PC-9 (cell line): ENCODE results near the gene ADAMTSL3. TPM values are rescaled to one million over a fixed set of nuclear protein-coding genes. Genes with fewer than 3 reads are reported as not detected.

Experiments
- BruUV-seq: library from RNA; stranded (reverse); fragments of 400-500 nt; replicated peaks from 2 replicates; lab custom pipeline; 2021; lab: Mats Ljungman, UMichigan
- CTCF ChIA-PET: fragments of 300-600 bp; sonication (Branson Sonifier 250); formaldehyde crosslinking; loops from one replicate; lab custom pipeline; 2022; ENCODE audit warnings: antibody characterized with exemption; lab: Charles Lee
- POLR2A ChIA-PET: fragments of 300-600 bp; sonication (Branson Sonifier 250); formaldehyde crosslinking; loops from one replicate; lab custom pipeline; 2022; ENCODE audit warnings: antibody characterized with exemption; ENCODE audit not compliant: unreplicated experiment; lab: Charles Lee
- DNase-seq, 2 experiments: peaks; one replicate each; pipeline versions ENCODE4 v3.0.0 to v3.0.0-alpha.2; 2015 to 2022; ENCODE audit warnings: mixed read lengths in 1 of 2
- H2AFZ ChIP-seq: fragments of 200-600 bp; sonication (generic); 2 replicates; pipeline ENCODE4 v1.8.1; 2017; ENCODE audit warnings: antibody characterized with exemption
- H3F3A ChIP-seq: fragments of 200-600 bp; sonication (generic); 2 replicates; pipeline ENCODE4 v1.8.1; 2017; ENCODE audit warnings: antibody characterized with exemption, mild to moderate bottlenecking, low read depth; ENCODE audit not compliant: insufficient read depth
- H3K27ac ChIP-seq: fragments of 200-600 bp; sonication (generic); 2 replicates; pipeline ENCODE4 v1.6.1; 2016; ENCODE audit warnings: mixed run types
- H3K27me3 ChIP-seq: fragments of 200-600 bp; sonication (generic); 2 replicates; pipeline ENCODE4 v1.6.1; 2016; ENCODE audit warnings: low read depth, mixed run types; ENCODE audit not compliant: insufficient read depth
- H3K36me3 ChIP-seq: fragments of 200-600 bp; sonication (generic); 2 replicates; pipeline ENCODE4 v1.6.1; 2016; ENCODE audit warnings: low read depth, mixed run types
- H3K4me1 ChIP-seq: fragments of 200-600 bp; sonication (generic); replicated peaks from 2 replicates; pipeline ENCODE4 v1.6.1; 2016; ENCODE audit warnings: mixed run types; ENCODE audit not compliant: insufficient read depth
- H3K4me2 ChIP-seq: fragments of 200-600 bp; sonication (generic); 2 replicates; pipeline ENCODE4 v1.6.1; 2017; ENCODE audit warnings: mixed run types
- H3K4me3 ChIP-seq: fragments of 200-600 bp; sonication (generic); 2 replicates; pipeline ENCODE4 v1.6.1; 2016; ENCODE audit warnings: mixed run types
- H3K79me2 ChIP-seq: fragments of 200-600 bp; sonication (generic); 2 replicates; pipeline ENCODE4 v1.6.1; 2017; ENCODE audit warnings: low read depth, mixed run types
- H3K9me2 ChIP-seq: fragments of 200-600 bp; sonication (generic); 2 replicates; pipeline ENCODE4 v1.8.1; 2017; ENCODE audit warnings: mild to moderate bottlenecking; ENCODE audit not compliant: insufficient read depth
- H3K9me3 ChIP-seq: fragments of 200-600 bp; sonication (generic); 2 replicates; pipeline ENCODE4 v1.8.1; 2016; ENCODE audit warnings: low read depth; ENCODE audit not compliant: insufficient read depth
- H4K20me1 ChIP-seq: fragments of 200-600 bp; sonication (generic); 2 replicates; pipeline ENCODE4 v1.8.1; 2017; ENCODE audit not compliant: insufficient read depth
- CTCF ChIP-seq: fragments of 200-600 bp; sonication (generic); conservative IDR thresholded peaks from 2 replicates; pipeline ENCODE4 v1.6.1; 2017; ENCODE audit warnings: mixed run types, antibody characterized with exemption, mild to moderate bottlenecking, moderate library complexity
- EZH2 ChIP-seq: fragments of 200-600 bp; sonication (generic); IDR thresholded peaks from 2 replicates; pipeline ENCODE4 v1.8.0; 2017; ENCODE audit warnings: antibody characterized with exemption, low read depth
- intact Hi-C: fragments of 100-400 bp; cut with micrococcal nuclease; formaldehyde crosslinking; loops from one replicate; pipeline ENCODE4 v1.10.0; 2022; ENCODE audit not compliant: unreplicated experiment
- total RNA-seq: library from RNA; stranded (reverse); gene quantifications from 2 replicates; pipeline ENCODE4 v1.2.3, GENCODE V29; 2021

Gene ADAMTSL3
- total RNA-seq, 1 experiment from 2014 or later = 5.0 TPM

- ChIA-PET CTCF (no interaction called here), POLR2A (interaction anchor here (0.7 kb wide), 1 partner anchor 169 kb away, joined by 6 read pairs; no protein-coding TSS in a partner anchor)
- no TSS peak for BruUV-seq
These were observed 78.3 kb downstream of the ADAMTSL3 start for GRCh38 chr15:83732196-83732595.

GRCh38 chr15:83732770-83733169 is 78.8 kb downstream of the ADAMTSL3 start:
- H3K79me2 ChIP-seq = no peaks in the 10 kb centered on the region
- H4K20me1 ChIP-seq = no peaks in the 10 kb centered on the region
- ChIA-PET CTCF (no interaction called here), POLR2A (interaction anchor here (0.7 kb wide), 2 partner anchors 169 to 352 kb away, joined by 3 to 6 read pairs; no protein-coding TSS in a partner anchor)
- no peak overlapping the region for H3K4me3 ChIP-seq
- peak in 1 of 2 experiments; percentile 38 for DNase-seq
- H3K9me3 ChIP-seq = peaks cover 5% of the 10 kb centered on the region; the same call in 1 of the 2 replicates
- peak overlapping the region; percentile 95 for H3K27ac ChIP-seq
- H3K4me1 ChIP-seq = peaks cover 33% of the 10 kb centered on the region
- BruUV-seq = TSS peak; percentile 98
- H2AFZ ChIP-seq = no peak overlapping the region
- intact Hi-C loops = loop anchor here (1.0 to 10.0 kb wide), 3 partner anchors 35 to 444 kb away; no protein-coding TSS in a partner anchor
- H3K4me2 ChIP-seq = peak overlapping the region; percentile 62
- TF ChIP-seq CTCF (no peak), EZH2 (no peak)
- H3F3A ChIP-seq = peaks cover 28% of the 10 kb centered on the region
- H3K27me3 ChIP-seq = no peaks in the 10 kb centered on the region
- no peaks in the 10 kb centered on the region for H3K9me2 ChIP-seq
- H3K36me3 ChIP-seq = no peaks in the 10 kb centered on the region

More at GRCh38 chr15:83732196-83732595, 78.3 kb downstream of the ADAMTSL3 start:
- Histone ChIP-seq H3K4me1 (peaks cover 33% of the 10 kb centered on the region), H3K79me2 (no peaks in the 10 kb centered on the region), H3K27ac (peak overlapping the region; percentile 95), H3K36me3 (no peaks in the 10 kb centered on the region), H2AFZ (no peak overlapping the region), H3K9me2 (no peaks in the 10 kb centered on the region), H3K4me2 (no peak overlapping the region), H3F3A (peaks cover 28% of the 10 kb centered on the region), H3K27me3 (no peaks in the 10 kb centered on the region), H4K20me1 (no peaks in the 10 kb centered on the region), H3K9me3 (peaks cover 5% of the 10 kb centered on the region; the same call in 1 of the 2 replicates), H3K4me3 (no peak overlapping the region)
- intact Hi-C loops = loop anchor here (5.0 to 10.0 kb wide), 2 partner anchors 35 to 303 kb away; no protein-coding TSS in a partner anchor
- DNase-seq = no peak
- no peak for TF ChIP-seq CTCF
- no peak for TF ChIP-seq EZH2

GRCh38 chr15:83733206-83733605 is 79.3 kb downstream of the ADAMTSL3 start:
- Histone ChIP-seq H3K4me3 (no peak overlapping the region), H3K4me1 (peaks cover 33% of the 10 kb centered on the region), H3K36me3 (no peaks in the 10 kb centered on the region), H3F3A (peaks cover 28% of the 10 kb centered on the region), H3K9me2 (no peaks in the 10 kb centered on the region), H3K4me2 (peak overlapping the region; percentile 62), H3K79me2 (no peaks in the 10 kb centered on the region), H3K27ac (peak overlapping the region; percentile 95), H3K9me3 (peaks cover 5% of the 10 kb centered on the region; the same call in 1 of the 2 replicates), H4K20me1 (no peaks in the 10 kb centered on the region), H2AFZ (no peak overlapping the region), H3K27me3 (no peaks in the 10 kb centered on the region)
- no peak for TF ChIP-seq CTCF
- TF ChIP-seq EZH2 = no peak
- no TSS peak for BruUV-seq
- intact Hi-C loops = loop anchor here (1.0 to 10.0 kb wide), 3 partner anchors 36 to 445 kb away; no protein-coding TSS in a partner anchor
- ChIA-PET POLR2A (interaction anchor here (0.6 to 0.7 kb wide), 3 partner anchors 170 to 747 kb away, joined by 3 to 6 read pairs (median 4); partner anchors contain the start of gene RAMAC), CTCF (no interaction called here)
- DNase-seq = peak; percentile 69 to 89
